ENCODE results near the gene RTN4RL2.
A peak's percentile ranks its signal among the peaks of the same experiment; 100 is the strongest.

The RTN4RL2 gene

GRCh38 chr11:57457643-57458023, 2.7 kb upstream of the RTN4RL2 start:
- WGBS, result under 1% methylated on average over 5 of the region's 7 CpGs
- Histone ChIP-seq H3K27ac (ENCODE audit: low read depth, low read length) (no peak overlapping the region), H3K4me3 (ENCODE audit: low read length) (peak overlapping the region; percentile 68), H3K9ac (ENCODE audit: low read depth, low read length) (no peak overlapping the region), H3K36me3 (ENCODE audit: insufficient read depth, low read length) (no peaks in the 10 kb centered on the region), H3K4me1 (ENCODE audit: insufficient read depth, low read length) (peaks cover 5% of the 10 kb centered on the region; the same call in 1 of the 2 replicates), H3K27me3 (ENCODE audit: insufficient read depth, low read length) (peaks cover 58% of the 10 kb centered on the region), H3K9me3 (ENCODE audit: insufficient read depth, low read depth, low read length) (no peaks in the 10 kb centered on the region)

DNA sequence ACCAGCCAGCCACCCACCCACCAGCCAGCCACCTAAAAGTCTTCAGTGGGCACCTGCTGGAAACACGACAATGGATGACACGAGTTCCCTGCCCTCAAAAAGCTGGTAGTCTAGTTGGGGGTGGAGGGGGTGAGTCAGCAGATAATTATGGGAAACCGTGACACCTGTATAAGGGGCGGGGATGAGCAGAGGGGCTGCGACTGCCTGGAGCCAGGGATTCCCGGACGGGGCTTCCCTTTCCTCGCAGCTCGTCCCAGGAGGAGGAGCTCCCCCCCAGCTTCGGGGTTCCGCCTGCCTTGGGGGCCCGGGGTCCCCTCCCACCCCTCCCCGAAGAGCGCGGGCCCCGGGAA, 2.3 kb upstream of the RTN4RL2 start:
- Histone ChIP-seq H3K4me3 (ENCODE audit: low read length) (peak overlapping the region; percentile 68), H3K36me3 (ENCODE audit: insufficient read depth, low read length) (no peaks in the 10 kb centered on the region), H3K27ac (ENCODE audit: low read depth, low read length) (no peak overlapping the region), H3K9me3 (ENCODE audit: insufficient read depth, low read depth, low read length) (no peaks in the 10 kb centered on the region), H3K4me1 (ENCODE audit: insufficient read depth, low read length) (peaks cover 8% of the 10 kb centered on the region), H3K27me3 (ENCODE audit: insufficient read depth, low read length) (peaks cover 62% of the 10 kb centered on the region), H3K9ac (ENCODE audit: low read depth, low read length) (no peak overlapping the region)
- WGBS, result 3% methylated on average over 16 of the region's 16 CpGs

GRCh38 chr11:57458410-57459163, 1.7 kb upstream of the RTN4RL2 start:
- Histone ChIP-seq H3K4me1 (ENCODE audit: insufficient read depth, low read length) (peaks cover 13% of the 10 kb centered on the region), H3K36me3 (ENCODE audit: insufficient read depth, low read length) (no peaks in the 10 kb centered on the region), H3K9ac (ENCODE audit: low read depth, low read length) (no peak overlapping the region), H3K9me3 (ENCODE audit: insufficient read depth, low read depth, low read length) (no peaks in the 10 kb centered on the region), H3K4me3 (ENCODE audit: low read length) (peak overlapping the region; percentile 68), H3K27ac (ENCODE audit: low read depth, low read length) (no peak overlapping the region), H3K27me3 (ENCODE audit: insufficient read depth, low read length) (peaks cover 68% of the 10 kb centered on the region)
- 1% methylated on average over 44 of the region's 44 CpGs for WGBS

DNA sequence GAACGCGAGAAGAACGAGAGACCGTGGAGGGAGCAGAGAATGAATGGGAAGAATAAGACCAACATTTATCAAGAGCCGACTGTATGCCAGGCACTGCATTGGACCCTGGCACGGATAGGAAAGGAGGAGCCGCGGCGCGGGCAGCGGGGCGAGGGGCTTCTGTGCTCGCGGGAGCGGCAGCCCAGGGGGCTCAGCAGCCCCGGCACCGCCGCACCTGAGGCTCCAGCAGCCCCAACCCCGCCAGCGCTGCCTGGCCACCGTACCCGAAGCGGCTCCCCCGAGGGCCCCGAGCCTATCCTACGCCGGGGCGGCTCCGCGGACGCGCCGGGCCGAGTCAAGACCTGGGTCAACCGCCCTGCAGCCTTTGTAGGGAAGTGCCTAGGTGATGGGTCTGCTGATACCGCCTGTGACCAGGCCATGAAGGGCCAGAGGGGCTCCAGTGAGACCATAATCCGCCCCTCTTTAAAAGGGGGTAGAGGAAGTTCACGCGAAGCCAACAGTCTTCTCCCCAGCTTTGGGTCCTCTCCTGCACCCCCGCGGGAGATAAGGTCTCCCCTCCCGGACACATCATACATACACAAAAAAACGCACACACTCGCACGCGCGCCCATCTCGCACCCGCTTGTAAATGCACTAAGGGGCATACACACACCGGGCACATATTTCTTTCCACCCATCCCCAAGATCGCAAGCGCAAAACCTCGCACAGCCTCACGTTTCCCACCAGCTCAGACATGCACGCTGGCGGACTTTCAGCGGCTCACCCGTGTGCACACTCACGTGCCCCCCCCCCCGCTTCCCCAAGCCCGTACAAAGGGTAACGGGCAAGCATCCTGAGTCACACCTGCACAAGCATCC, 935 bp upstream of the RTN4RL2 start:
- H3K4me1 ChIP-seq (ENCODE audit: insufficient read depth, low read length), result peaks cover 21% of the 10 kb centered on the region
- H3K36me3 ChIP-seq (ENCODE audit: insufficient read depth, low read length), result no peaks in the 10 kb centered on the region
- no peak overlapping the region for H3K9ac ChIP-seq (ENCODE audit: low read depth, low read length)
- no peak overlapping the region for H3K27ac ChIP-seq (ENCODE audit: low read depth, low read length)
- H3K27me3 ChIP-seq (ENCODE audit: insufficient read depth, low read length), result peaks cover 70% of the 10 kb centered on the region
- no peaks in the 10 kb centered on the region for H3K9me3 ChIP-seq (ENCODE audit: insufficient read depth, low read depth, low read length)
- 1% methylated on average over 61 of the region's 62 CpGs for WGBS
- H3K4me3 ChIP-seq (ENCODE audit: low read length), result peak overlapping the region; percentile 68

DNA sequence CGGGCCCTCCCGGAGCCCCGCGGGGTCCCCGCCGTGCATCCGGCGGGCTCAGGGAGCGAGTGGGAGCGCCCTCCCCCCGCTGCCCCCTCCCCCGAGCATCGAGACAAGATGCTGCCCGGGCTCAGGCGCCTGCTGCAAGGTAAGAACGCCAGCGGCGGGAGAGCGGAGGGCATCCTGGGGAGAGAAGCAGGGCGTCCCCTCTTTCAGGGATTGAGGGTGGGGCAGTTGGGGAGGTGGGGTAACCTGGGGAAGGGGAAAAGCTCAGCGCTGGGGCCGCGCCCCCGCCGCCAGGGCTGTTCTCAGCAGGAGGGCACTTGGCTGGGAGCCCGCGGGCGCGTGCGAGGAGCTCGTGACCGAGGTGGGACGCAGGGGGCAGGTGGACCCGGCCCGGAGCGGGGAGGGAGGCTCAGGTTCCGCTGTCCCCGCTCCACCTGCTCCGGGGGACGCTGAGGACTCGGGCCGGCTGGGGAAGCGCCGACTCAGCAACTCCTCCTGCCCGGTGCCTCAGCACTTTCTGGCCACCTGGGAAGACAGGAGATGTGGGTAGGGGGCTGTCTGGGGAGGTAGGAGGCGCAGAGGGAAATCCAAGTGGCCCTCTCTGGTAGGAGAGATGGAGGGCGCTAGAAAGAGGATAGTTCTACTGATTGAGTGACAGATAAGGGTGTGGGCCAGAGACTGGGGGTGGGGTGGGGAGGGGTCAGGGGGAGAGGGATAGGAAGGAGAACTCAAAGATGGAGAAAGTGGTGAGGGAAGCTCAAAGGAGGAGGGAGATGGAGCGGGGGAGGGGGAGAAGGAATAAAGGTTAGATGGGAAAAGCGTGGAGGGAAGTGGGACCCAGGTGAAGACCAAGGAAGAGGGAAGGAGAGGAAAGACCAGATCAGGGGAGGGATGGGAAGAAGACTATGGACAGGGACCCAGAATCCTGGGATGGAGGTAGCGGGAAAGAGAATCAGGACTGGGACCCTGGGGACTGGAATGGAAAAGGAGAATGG, 726 bp downstream of the RTN4RL2 start:
- Histone ChIP-seq H3K27ac (ENCODE audit: low read depth, low read length) (no peak overlapping the region), H3K9me3 (ENCODE audit: insufficient read depth, low read depth, low read length) (no peaks in the 10 kb centered on the region), H3K36me3 (ENCODE audit: insufficient read depth, low read length) (no peaks in the 10 kb centered on the region), H3K9ac (ENCODE audit: low read depth, low read length) (no peak overlapping the region; the same call in 1 of the 2 replicates), H3K27me3 (ENCODE audit: insufficient read depth, low read length) (peaks cover 71% of the 10 kb centered on the region), H3K4me1 (ENCODE audit: insufficient read depth, low read length) (peaks cover 24% of the 10 kb centered on the region), H3K4me3 (ENCODE audit: low read length) (peak overlapping the region; percentile 68)
- 2% methylated on average over 50 of the region's 50 CpGs for WGBS

DNA sequence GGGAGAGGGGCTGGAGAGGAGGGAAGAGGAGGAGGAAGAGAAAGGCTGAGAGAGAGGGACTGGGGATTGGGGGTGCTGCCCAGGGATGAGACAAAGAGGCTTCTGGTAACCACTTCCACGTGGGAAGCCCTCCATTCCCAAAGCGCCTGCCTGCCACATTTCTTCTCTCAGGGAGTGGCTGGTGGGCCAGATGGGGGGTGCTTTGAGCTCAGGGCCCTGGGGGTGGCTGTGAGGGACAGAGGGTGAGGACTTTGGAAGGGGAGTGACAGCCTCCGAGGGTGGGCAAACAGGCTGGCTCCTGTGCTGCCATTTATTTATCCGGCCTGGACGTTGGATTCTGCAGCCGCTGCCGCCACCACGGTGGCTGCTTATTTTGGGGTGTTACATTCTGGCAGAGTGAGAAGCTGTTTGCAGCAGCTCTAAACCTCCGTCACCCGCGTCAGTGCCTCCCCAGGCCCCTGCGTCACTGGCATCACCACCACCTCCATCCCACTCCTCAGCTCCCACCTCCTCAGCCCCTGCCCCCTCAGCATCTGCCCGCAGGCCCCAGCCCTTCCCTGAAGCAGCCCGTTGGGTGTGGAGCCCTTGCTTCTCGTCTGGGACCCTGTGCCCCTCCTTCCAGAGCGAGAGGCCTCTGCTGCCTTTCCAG, 1.6 kb downstream of the RTN4RL2 start:
- Histone ChIP-seq H3K36me3 (ENCODE audit: insufficient read depth, low read length) (no peaks in the 10 kb centered on the region), H3K4me1 (ENCODE audit: insufficient read depth, low read length) (peaks cover 24% of the 10 kb centered on the region), H3K27me3 (ENCODE audit: insufficient read depth, low read length) (peaks cover 63% of the 10 kb centered on the region), H3K4me3 (ENCODE audit: low read length) (peak overlapping the region; percentile 68), H3K9ac (ENCODE audit: low read depth, low read length) (no peak overlapping the region), H3K9me3 (ENCODE audit: insufficient read depth, low read depth, low read length) (no peaks in the 10 kb centered on the region), H3K27ac (ENCODE audit: low read depth, low read length) (no peak overlapping the region)
- WGBS, result 67% methylated on average over 16 of the region's 16 CpGs

- H3K27ac ChIP-seq (ENCODE audit: low read depth, low read length), result no peak overlapping the region
- H3K36me3 ChIP-seq (ENCODE audit: insufficient read depth, low read length), result no peaks in the 10 kb centered on the region
- peaks cover 59% of the 10 kb centered on the region for H3K27me3 ChIP-seq (ENCODE audit: insufficient read depth, low read length)
- no peak overlapping the region for H3K4me3 ChIP-seq (ENCODE audit: low read length)
- no peaks in the 10 kb centered on the region for H3K9me3 ChIP-seq (ENCODE audit: insufficient read depth, low read depth, low read length)
- 91% methylated on average over 3 of the region's 3 CpGs for WGBS
- H3K4me1 ChIP-seq (ENCODE audit: insufficient read depth, low read length), result peaks cover 24% of the 10 kb centered on the region
- no peak overlapping the region for H3K9ac ChIP-seq (ENCODE audit: low read depth, low read length)
Observed at GRCh38 chr11:57462597-57462996, 2.3 kb downstream of the RTN4RL2 start.

- Histone ChIP-seq H3K27me3 (ENCODE audit: insufficient read depth, low read length) (peaks cover 45% of the 10 kb centered on the region), H3K9me3 (ENCODE audit: insufficient read depth, low read depth, low read length) (no peaks in the 10 kb centered on the region), H3K9ac (ENCODE audit: low read depth, low read length) (no peak overlapping the region), H3K36me3 (ENCODE audit: insufficient read depth, low read length) (peaks cover 1% of the 10 kb centered on the region; the same call in 1 of the 2 replicates), H3K4me3 (ENCODE audit: low read length) (no peak overlapping the region), H3K4me1 (ENCODE audit: insufficient read depth, low read length) (peaks cover 29% of the 10 kb centered on the region), H3K27ac (ENCODE audit: low read depth, low read length) (no peak overlapping the region)
- WGBS, result 28% methylated on average over 12 of the region's 14 CpGs
Observed at GRCh38 chr11:57463671-57464538, 3.6 kb downstream of the RTN4RL2 start.

GRCh38 chr11:57464539-57465181, 4.3 kb downstream of the RTN4RL2 start:
- peaks cover 38% of the 10 kb centered on the region for H3K27me3 ChIP-seq (ENCODE audit: insufficient read depth, low read length)
- H3K4me1 ChIP-seq (ENCODE audit: insufficient read depth, low read length), result peaks cover 27% of the 10 kb centered on the region
- H3K27ac ChIP-seq (ENCODE audit: low read depth, low read length), result no peak overlapping the region
- WGBS, result 68% methylated on average over 30 of the region's 30 CpGs
- H3K36me3 ChIP-seq (ENCODE audit: insufficient read depth, low read length), result peaks cover 9% of the 10 kb centered on the region
- H3K9ac ChIP-seq (ENCODE audit: low read depth, low read length), result no peak overlapping the region
- no peaks in the 10 kb centered on the region for H3K9me3 ChIP-seq (ENCODE audit: insufficient read depth, low read depth, low read length)
- no peak overlapping the region for H3K4me3 ChIP-seq (ENCODE audit: low read length)
